HG03139 (cell line): ENCODE measurements around the gene TRIM37.
"Not testable (repeated sequence)": the region's sequence is repeated elsewhere in the genome, so short reads cannot be mapped to it uniquely, and the experiment has no call there.

Experiments used
- ATAC-seq: cut with Tn5 transposase; IDR thresholded peaks from one replicate; pipeline ENCODE4 v1.9.1; 2021; ENCODE audit not compliant: unreplicated experiment

The TRIM37 gene

DNA sequence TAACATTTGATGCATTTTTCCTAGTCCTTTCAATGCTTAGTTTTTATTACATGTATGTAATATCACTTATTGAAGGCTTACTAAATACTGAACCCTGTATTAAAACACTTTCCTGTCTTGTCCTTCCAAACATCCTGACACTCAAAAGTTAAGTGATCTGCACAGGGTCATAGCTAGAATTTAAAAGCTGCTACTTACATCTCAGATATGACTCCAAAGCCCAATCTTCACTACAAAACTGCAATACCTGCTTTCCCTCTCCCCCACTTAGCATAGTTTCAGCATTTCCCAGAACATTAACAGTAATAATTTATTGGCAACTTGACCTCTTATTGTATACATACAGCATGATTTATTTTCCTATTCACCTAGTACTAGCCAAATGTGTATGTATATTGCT lies 4.3 kb upstream of the TRIM37 start:
- no peak for ATAC-seq

DNA sequence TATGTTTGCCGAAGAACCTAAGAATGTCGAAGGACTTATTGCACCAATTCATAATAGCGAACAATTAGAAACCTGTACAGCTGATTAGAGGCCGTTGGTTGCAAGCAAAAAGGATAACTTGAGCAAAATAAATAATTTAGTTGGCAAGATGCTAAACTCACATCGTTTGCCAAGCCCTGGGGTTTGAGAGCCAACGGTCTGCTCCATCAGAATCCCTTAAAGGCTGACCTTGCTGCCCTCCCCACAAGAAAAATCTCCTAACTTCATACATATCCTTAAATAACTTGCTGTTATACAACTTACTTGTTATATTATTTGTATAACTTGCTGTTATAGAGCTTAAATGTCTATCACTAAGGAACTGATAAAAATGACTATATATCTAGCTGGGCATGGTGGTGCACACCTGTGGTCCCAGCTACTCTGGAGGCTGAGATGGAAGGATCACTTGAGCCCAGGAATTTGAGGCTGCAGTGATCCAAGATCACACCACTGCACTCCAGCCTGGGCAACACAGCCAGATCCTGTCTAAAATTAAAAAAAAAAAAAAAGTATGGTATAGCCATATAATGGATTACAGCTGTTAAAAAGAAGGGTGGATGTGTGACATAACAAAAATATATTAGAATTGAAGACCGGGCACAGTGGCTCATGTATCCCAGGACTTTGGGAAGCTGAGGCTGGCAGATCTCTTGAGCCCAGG lies 1.9 kb upstream of the TRIM37 start:
- ATAC-seq: no peak

DNA sequence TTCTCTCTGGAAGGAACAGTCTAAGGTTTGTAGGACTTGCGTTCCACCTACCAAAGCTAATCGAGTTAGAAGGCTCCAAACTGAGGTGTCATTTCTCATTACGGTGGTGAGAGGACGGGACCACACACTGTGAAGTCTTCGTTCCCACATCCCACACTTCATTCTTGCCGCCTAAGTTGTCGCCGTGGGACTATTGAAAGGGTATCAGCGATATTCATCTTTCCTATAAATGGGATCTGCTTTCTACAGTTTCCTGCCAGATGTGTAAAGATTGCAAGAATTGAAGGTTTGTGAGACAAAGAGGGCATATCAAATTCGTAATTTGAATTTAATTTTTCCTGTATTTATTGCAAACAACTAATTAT lies 608 bp upstream of the TRIM37 start:
- peak; percentile 3 for ATAC-seq

DNA sequence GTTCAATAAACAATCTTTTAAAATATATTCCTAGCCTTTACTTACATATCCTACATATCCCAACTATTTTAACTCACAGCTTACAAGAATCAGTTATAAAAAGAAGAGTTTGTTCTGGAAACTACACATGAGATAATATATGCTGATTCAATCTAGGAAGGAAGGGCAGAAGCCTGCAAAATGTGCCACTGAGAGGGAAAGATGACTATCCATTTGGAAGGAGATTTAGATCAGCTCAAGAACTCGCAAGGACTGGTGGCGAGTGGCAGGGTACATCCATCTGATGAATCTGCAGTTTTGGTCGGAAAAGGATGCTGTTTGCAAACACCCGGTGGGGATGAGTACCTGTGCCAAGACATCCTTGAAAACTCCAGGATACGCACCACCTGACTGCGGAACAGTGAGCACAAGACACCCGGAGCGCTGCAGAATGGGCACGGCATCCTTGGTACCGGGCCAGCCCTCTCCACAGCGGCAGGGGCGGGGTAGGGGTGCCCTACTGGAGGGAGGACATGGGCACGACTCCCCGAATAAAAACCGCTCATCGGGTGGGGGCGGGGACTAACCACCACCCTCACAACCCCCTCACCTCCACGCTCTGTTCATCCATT lies 723 bp downstream of the TRIM37 start:
- ATAC-seq: peak; percentile 18

DNA sequence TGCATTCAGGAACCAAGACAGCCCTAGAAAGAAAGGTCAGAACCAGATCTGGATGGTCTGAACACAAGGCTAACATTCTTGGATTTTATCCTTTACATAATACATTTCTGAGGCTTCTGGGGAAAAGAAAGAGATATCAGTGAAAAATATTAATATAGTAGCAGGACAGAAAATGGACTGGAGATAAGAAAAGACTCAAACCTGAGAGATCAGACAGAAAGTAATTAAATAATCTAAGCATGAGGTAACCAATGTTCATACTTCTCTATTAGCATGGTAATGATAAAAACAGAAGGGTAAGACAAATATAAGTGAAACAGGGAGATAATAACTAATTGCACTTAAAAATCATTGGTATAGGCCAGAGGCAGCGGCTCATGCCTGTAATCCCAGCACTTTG lies 5.5 kb downstream of the TRIM37 start:
- no peak for ATAC-seq

DNA sequence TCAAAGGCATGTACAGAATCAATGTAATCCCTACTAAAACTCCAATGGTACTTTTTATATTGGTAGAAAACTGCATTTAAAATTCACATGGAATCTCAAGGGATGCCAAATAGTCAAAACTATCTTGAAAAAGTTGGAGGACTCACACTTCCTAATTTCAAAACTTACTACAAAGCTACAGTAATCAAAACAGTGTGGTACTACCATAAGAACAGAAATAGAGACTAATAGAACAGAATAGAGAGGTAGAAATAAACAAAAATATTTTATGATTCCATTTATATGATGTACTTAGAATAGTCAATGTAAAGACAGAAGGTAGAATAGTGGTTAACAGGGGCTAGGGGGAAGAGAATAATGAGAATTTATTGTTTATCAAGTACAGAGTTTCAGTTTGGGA lies 8.8 kb downstream of the TRIM37 start:
- ATAC-seq: no peak

DNA sequence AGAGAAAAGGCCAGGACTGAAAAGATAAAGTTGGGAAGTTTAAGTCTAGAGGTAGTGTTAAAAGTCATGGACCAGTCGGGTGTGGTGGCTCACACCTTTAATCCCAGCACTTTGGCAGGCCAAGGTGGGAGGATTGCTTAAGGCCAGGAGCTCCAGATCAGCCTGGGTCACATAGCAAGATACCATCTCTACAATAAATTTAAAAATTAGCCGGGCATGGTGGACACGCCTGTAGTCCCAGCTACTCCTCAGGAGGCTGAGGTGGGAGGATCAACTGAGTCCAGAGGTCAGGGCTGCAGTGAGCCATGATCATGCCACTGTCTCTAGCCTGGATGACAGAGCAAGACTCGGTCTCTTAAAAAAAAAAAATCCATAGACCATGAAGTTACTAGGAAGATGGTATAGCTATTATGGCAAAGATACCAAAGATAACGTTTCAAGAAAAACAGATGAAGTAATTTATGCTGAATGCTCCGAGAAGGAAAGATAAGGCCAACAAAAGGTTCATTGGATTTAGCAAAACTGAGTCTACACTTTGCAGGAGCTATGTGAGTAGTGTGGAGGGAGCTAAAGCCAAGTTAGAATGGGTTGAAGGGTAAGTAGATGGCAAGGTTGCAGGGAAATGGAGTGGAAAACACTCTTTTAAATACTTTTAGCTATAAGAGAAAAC lies 11.7 kb downstream of the TRIM37 start:
- no peak for ATAC-seq

DNA sequence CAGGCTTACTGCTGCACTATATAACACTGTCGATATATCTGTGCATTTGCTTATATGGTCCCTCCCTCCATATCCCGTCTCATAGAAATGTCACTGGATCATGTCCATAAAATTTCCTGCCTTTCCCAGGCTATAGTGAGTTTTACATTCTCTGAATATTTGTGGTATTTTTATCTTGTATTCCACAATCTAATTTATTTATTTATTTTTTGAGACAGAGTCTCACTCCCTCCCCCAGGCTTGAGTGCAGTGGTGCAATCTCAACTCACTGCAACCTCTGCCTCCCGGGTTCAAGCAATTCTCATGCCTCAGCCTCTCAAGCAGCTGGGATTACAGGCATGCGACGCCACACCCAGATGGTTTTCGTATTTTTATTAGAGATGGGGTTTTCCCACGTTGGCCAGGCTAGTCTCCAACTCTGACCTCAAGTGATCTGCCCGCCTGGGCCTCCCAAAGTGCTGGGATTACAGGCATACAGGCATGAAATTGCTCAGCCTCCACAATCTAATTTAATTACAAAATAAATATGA lies 12.9 kb downstream of the TRIM37 start:
- ATAC-seq: no peak

DNA sequence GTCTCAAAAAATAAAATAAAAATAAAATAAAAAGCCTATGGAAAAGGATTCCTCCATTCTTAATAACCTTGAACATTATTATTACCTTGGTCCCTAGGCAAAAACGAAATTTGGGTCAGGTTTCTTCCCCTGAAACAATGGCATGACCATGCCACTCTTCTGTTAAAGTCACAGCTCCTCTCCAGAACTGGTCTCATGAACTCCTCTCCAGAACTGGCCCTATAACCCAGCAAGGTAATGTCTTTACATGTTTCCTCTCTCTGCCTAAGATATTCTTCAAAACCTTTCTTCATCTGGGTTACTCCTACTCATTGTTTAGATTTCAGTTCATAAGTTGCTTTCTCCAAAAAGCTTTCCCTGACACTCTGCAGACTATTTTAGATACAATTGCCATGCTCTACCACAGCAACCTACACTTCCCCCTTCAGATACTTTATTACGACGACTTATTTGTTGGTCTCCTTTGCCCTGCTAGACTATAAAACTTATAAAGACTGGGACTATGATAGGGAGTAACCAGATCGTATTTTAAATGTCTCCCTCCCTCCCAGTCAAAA lies 13.5 kb downstream of the TRIM37 start:
- ATAC-seq: no peak

DNA sequence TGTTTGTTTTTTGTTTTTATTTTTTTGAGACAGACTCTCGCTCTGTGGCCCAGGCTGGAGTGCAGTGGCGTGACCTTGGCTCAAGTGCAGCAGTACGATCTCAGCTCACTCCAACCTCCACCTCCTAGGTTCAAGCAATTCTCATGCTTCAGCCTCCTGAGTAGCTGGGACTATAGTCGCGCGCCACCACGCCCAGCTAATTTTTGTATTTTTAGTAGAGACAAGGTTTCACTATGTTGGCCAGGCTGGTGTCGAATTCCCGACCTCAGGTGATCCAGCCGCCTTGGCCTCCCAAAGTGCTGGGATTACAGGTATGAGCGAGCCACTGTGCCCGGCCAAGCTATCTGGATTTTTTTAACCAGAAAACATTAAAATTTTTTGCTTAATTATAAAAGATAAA lies 16.1 kb downstream of the TRIM37 start:
- not testable (repeated sequence) for ATAC-seq

DNA sequence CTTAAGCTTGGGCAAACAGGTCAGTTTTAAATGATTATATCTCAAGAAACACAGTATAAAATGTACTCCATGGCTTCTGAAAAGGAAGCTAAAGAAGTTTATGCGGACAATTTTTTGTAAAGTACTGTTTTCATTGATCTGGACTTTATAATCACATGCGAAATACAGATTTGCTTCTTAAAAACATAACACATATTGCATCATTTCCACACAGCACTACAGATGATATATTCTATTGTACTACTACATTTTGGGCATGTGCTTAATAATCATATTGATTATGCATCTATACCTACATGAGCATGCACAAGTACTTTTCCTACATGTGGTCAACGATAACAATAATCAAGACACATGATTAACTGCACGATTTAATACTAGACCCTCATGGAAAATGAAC lies 22.5 kb downstream of the TRIM37 start:
- no peak for ATAC-seq

DNA sequence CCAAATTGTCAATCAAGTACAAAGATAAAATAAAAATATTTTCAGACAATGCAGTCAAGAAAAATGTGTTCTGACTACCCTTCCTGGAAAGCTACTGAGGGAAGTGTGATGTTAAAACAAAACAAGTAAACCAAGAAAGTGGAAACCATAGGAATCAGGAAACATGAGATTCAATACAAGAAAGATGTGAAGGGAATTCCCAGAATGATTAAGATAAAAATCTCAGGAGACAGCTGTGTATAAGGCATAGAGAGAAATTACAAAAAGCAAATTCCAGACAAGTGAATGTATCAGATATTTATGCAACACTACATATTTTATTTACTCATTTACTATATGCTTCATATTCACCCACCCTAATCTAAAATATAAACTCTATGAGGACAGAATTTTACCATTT lies 32.2 kb downstream of the TRIM37 start:
- no peak for ATAC-seq

DNA sequence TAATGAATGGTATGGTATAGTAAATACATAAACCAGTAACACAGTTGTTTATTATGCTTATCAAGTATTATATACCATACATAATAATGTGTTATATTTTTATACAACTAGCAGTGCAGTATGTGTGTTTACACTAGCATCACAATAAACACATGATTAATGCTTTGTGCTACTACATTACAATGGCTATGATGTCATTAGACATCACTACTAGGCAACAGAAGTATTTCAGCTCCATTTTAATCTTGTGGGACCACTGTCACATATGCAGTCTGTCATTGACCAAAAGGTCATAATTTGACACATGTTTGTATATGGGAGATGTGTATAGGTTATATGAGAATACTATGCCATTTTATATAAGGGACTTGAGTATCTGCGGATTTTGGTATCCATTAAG lies 32.7 kb downstream of the TRIM37 start:
- no peak for ATAC-seq

DNA sequence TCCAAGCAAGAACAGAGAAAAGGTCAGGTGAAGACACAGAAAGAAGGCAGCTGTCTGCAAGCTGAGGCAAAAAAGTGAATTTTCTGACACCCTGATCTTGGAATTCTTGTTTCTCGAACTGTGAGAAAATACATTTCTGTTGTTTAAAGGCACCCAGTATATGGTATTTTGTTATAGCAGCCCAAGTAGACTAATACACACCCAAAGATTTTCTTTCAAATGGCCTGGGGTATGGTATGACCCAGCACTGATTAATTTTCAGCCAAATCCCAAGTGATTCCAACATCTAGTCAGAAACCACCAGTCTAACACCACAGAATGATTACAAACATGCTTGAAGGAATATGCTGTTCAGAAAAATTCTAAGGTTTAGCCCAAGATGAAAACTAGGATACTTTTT lies 36.8 kb downstream of the TRIM37 start:
- ATAC-seq: no peak

DNA sequence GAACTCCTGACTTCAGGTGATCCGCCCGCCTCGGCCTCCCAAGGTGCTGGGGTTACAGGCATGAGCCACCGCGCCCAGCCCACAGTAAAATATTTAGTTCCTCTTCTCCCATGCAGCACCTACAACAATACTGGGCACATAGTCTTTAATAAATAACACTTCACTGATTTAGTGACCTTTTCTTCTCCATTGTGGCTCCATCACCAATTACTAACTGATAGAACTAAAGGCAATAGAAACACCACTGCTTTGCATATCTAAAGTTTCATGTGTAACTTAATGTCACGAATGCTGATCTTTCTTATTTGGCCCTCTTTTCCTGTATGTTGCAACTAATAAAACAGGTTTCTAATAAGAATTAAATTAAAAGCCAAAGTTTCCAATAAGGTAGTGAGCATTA lies 38.9 kb downstream of the TRIM37 start:
- no peak for ATAC-seq

DNA sequence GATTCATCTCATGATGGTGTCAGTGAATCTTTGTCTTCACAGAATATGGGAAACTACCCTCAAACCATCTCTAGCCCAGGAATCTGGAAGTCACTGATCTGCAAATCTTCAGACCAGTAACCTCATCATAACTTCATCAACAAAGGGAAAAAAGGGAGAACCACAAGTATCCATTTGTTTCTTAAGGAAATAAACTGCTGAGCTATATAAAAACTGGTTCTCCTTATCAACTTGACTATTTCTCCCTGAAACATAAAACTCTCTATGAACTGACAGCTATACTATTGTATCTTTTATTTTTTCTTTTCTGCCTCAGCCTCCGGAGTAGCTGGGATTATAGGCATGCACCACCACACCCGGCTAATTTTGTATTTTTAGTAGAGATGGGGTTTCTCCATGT lies 39.3 kb downstream of the TRIM37 start:
- ATAC-seq: no peak

DNA sequence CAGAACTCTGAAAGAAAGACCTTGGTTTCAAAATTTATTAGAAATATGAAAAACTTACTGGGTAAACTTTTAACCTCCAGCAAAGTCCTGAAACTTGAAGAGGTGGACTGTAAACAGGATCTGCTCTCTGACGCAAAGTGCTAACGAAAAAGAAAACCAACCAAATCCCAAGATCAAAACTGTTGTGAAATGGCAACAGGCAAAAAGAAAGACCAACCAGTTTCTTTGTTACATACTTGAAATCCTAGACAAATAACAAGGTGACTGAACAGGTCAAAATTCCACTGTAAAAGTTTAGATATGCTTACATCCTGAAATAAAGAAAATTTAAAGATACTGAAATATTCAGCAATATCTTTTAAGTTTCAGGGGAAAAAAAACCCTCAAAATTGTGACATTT lies 44.2 kb downstream of the TRIM37 start:
- no peak for ATAC-seq

DNA sequence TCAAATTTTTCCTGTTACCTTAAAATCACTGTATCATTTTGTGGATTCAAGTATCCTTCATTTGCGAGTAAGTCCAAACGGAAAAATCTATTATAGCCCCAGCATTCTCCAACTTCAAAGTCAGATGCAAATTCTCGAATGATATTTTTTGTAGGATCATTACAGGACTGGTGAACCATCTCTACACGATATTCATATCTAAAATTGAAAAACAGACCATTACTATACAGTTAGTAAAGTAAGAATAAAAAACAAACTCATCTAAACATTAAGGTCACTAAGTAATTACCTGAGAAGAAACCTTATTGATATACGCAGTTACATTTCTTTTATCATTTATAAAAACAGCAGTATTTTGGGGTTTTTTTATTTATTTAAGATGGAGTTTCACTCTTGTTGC lies 49.8 kb downstream of the TRIM37 start:
- no peak for ATAC-seq

DNA sequence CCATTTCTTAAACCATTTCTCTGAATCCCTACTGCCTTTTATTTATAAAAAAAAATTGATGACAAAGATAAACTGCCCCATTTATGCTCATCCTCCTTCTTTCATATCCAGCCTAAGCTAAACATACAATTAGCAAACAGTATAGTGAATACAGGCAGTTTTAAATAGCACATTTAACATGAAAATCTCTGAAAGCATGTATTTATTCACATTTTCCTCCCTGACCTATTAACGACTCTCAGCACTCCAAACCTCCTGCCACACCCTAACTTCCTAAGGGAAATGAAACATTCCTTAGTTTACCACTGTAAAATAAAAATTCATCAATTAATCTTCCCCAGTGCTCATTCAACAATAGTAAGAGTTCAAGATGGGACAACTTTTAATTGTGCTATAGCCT lies 56.9 kb downstream of the TRIM37 start:
- no peak for ATAC-seq

DNA sequence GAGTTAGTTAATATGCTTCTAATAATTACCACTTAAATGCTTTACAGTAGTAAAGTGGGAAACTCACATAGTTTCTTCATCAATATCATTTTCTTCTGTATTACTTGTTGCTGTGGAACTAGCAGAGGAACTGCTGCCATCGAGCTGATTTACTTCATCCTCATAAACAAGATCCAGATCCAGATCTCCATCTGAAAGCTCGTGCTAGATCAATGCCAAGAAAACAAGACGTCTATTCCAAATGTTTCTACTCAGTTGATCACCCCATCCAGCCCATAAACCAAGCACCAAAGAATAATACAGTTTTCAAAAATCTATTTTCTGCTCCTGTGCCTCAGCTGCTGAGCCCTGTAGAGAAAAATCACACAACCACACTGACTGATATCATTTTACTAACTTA lies 59.1 kb downstream of the TRIM37 start:
- ATAC-seq: no peak

DNA sequence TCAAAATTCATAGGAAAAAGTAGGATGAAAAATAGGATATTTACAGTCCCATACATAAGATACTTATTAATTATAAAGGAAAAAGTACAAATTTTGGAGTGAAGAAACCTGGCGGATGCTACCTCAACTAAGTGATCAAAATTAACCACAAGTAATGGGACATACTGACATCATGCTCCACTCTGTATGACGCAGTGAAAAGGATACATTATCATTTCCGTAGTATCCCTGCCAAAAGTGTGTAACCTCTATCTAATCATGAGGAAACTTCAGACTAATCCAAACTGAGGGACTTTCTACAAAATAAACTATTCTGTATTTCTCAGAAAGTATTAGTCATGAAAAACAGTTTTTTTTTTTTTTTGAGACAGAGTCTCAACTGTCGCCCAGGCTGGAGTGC lies 60.5 kb downstream of the TRIM37 start:
- ATAC-seq: no peak

DNA sequence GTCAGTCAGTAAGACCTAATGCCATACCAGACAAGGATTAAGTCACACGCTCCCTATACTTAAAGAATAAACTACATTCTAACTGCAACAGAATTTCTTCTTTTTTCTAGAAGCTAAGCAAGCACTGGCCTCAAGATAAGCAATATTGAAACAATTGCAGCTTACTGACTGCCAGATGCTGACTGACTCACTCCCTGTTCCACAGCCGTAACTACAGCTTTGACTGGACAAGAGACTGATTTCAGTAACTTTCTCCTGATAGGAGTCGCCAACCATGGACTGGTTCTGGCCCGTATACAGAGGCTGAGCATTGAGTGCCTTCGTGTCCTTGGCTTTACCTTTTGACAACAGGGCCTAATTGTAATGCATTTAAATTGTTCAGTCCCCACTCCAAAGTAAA lies 67.9 kb downstream of the TRIM37 start:
- no peak for ATAC-seq
